HFFc6 (cell line): ENCODE data around the gene BCAS3. TPM values are rescaled to one million over a fixed set of nuclear protein-coding genes. Genes with fewer than 3 reads are reported as not detected.

Experiments used
- DNase-seq: peaks from one replicate; pipeline ENCODE4 v3.0.0-alpha.2; 2018
- H3K27ac Mint-ChIP-seq: 2 replicates; pipeline ENCODE4 v1.8.0; 2020; ENCODE audit warnings: mild to moderate bottlenecking, mixed read lengths
- H3K27me3 Mint-ChIP-seq: 2 replicates; pipeline ENCODE4 v1.8.0; 2021; ENCODE audit warnings: mild to moderate bottlenecking, moderate library complexity, mixed read lengths; ENCODE audit not compliant: insufficient read depth
- H3K36me3 Mint-ChIP-seq: 2 replicates; pipeline ENCODE4 v1.8.0; 2021; ENCODE audit warnings: low read depth, mixed read lengths
- H3K4me1 Mint-ChIP-seq: 2 replicates; pipeline ENCODE4 v1.8.0; 2020; ENCODE audit warnings: low read depth, mixed read lengths
- H3K4me3 Mint-ChIP-seq: 2 replicates; pipeline ENCODE4 v1.8.0; 2020; ENCODE audit warnings: mild to moderate bottlenecking, moderate library complexity, mixed read lengths
- H3K9me3 Mint-ChIP-seq: 2 replicates; pipeline ENCODE4 v1.8.0; 2020; ENCODE audit warnings: mild to moderate bottlenecking, mixed read lengths
- CTCF ChIP-seq: fragments of 200-600 bp; sonication (generic); IDR thresholded peaks from 2 replicates; pipeline ENCODE4 v1.5.0; 2021; ENCODE audit warnings: antibody characterized with exemption, mild to moderate bottlenecking
- total RNA-seq, 6 experiments: library from RNA; stranded (reverse); fragmentation: NEBNext Ultra II Directional; extraction: Animal tissue kit (Norgen Biotek cat#: 25700); gene quantifications; 2 replicates in 1 of 6; 3 replicates in 5 of 6; pipeline ENCODE4 v1.2.3, GENCODE V29; 2021

BCAS3 gene
- total RNA-seq, 6 experiments from 2014 or later: 9.8 to 13.8 (median 12.0) TPM

GRCh38 chr17:60680754-60681153 lies 3.1 kb downstream of the BCAS3 start:
- no peaks in the 10 kb centered on the region for H3K9me3 Mint-ChIP-seq
- peaks cover 35% of the 10 kb centered on the region for H3K4me1 Mint-ChIP-seq
- DNase-seq: no peak
- H3K36me3 Mint-ChIP-seq: peaks cover 9% of the 10 kb centered on the region
- peaks cover 2% of the 10 kb centered on the region; the same call in 1 of the 2 replicates for H3K27me3 Mint-ChIP-seq
- H3K4me3 Mint-ChIP-seq: no peak overlapping the region
- no peak overlapping the region for H3K27ac Mint-ChIP-seq
- no peak for TF ChIP-seq CTCF

- no peaks in the 10 kb centered on the region for H3K27me3 Mint-ChIP-seq
- H3K27ac Mint-ChIP-seq: no peak overlapping the region
- DNase-seq: no peak
- no peak for TF ChIP-seq CTCF
- no peaks in the 10 kb centered on the region for H3K9me3 Mint-ChIP-seq
- peaks cover 11% of the 10 kb centered on the region for H3K4me1 Mint-ChIP-seq
- H3K36me3 Mint-ChIP-seq: peaks cover 9% of the 10 kb centered on the region
- H3K4me3 Mint-ChIP-seq: no peak overlapping the region
Measured at GRCh38 chr17:60685437-60685836, 7.8 kb downstream of the BCAS3 start.

- no peaks in the 10 kb centered on the region for H3K27me3 Mint-ChIP-seq
- TF ChIP-seq CTCF: no peak
- H3K27ac Mint-ChIP-seq: peak overlapping the region; percentile 55
- H3K4me3 Mint-ChIP-seq: no peak overlapping the region
- peaks cover 18% of the 10 kb centered on the region for H3K4me1 Mint-ChIP-seq
- peak; percentile 37 for DNase-seq
- no peaks in the 10 kb centered on the region for H3K9me3 Mint-ChIP-seq
- H3K36me3 Mint-ChIP-seq: peaks cover 10% of the 10 kb centered on the region; the same call in 1 of the 2 replicates
Measured at GRCh38 chr17:60695960-60696359, 18.3 kb downstream of the BCAS3 start.

GRCh38 chr17:60699090-60699489 lies 21.4 kb downstream of the BCAS3 start:
- H3K27me3 Mint-ChIP-seq: no peaks in the 10 kb centered on the region
- no peak overlapping the region for H3K4me3 Mint-ChIP-seq
- no peak for DNase-seq
- peaks cover 5% of the 10 kb centered on the region; the same call in 1 of the 2 replicates for H3K36me3 Mint-ChIP-seq
- H3K4me1 Mint-ChIP-seq: peaks cover 18% of the 10 kb centered on the region
- no peak overlapping the region for H3K27ac Mint-ChIP-seq
- H3K9me3 Mint-ChIP-seq: no peaks in the 10 kb centered on the region
- TF ChIP-seq CTCF: no peak

GRCh38 chr17:60704170-60704569 lies 26.5 kb downstream of the BCAS3 start:
- TF ChIP-seq CTCF: no peak
- Mint-ChIP-seq H3K27ac (no peak overlapping the region), H3K9me3 (no peaks in the 10 kb centered on the region), H3K27me3 (no peaks in the 10 kb centered on the region), H3K4me3 (no peak overlapping the region), H3K4me1 (no peaks in the 10 kb centered on the region), H3K36me3 (no peaks in the 10 kb centered on the region)
- no peak for DNase-seq

GRCh38 chr17:60712675-60713074 lies 35.0 kb downstream of the BCAS3 start:
- Mint-ChIP-seq H3K9me3 (no peaks in the 10 kb centered on the region), H3K27ac (no peak overlapping the region), H3K4me1 (peaks cover 8% of the 10 kb centered on the region), H3K4me3 (no peak overlapping the region), H3K36me3 (no peaks in the 10 kb centered on the region), H3K27me3 (no peaks in the 10 kb centered on the region)
- no peak for DNase-seq
- TF ChIP-seq CTCF: no peak
